Osteocyte (in vitro differentiated cells): ENCODE measurements around the gene KIF11. TPM values are rescaled to one million over a fixed set of nuclear protein-coding genes. Genes with fewer than 3 reads are reported as not detected.

Source experiments
- DNase-seq: peaks from one replicate; pipeline ENCODE4 v3.0.0; 2021; ENCODE audit warnings: mixed read lengths; ENCODE audit not compliant: unreplicated experiment; ENCODE audit errors: extremely low spot score
- H3K27ac Mint-ChIP-seq: one replicate; pipeline ENCODE4 v1.8.0; 2021; ENCODE audit warnings: mild to moderate bottlenecking, mixed read lengths; ENCODE audit not compliant: unreplicated experiment
- H3K27me3 Mint-ChIP-seq: one replicate; pipeline ENCODE4 v1.8.0; 2021; ENCODE audit warnings: mixed read lengths; ENCODE audit not compliant: unreplicated experiment
- H3K36me3 Mint-ChIP-seq: one replicate; pipeline ENCODE4 v1.8.0; 2021; ENCODE audit warnings: mixed read lengths; ENCODE audit not compliant: unreplicated experiment
- H3K4me1 Mint-ChIP-seq: one replicate; pipeline ENCODE4 v1.8.0; 2021; ENCODE audit warnings: mixed read lengths; ENCODE audit not compliant: unreplicated experiment
- H3K4me3 Mint-ChIP-seq: one replicate; pipeline ENCODE4 v1.8.0; 2021; ENCODE audit warnings: mild to moderate bottlenecking, moderate library complexity, mixed read lengths; ENCODE audit not compliant: unreplicated experiment
- H3K9me3 Mint-ChIP-seq: one replicate; pipeline ENCODE4 v1.8.0; 2021; ENCODE audit warnings: mixed read lengths; ENCODE audit not compliant: unreplicated experiment
- total RNA-seq: library from RNA; stranded (reverse); gene quantifications from 2 replicates; pipeline ENCODE4 v1.2.1, GENCODE V29; 2021
- TF ChIP-seq, protein P1 (sequence below): fragments of 200-600 bp; sonication (generic); IDR thresholded peaks from 2 replicates; pipeline ENCODE4 v1.5.0; 2021; ENCODE audit warnings: antibody characterized with exemption, mild to moderate bottlenecking, moderate library complexity

KIF11 gene
- total RNA-seq, 1 donor from 2014 or later, result 9.0 TPM

DNA sequence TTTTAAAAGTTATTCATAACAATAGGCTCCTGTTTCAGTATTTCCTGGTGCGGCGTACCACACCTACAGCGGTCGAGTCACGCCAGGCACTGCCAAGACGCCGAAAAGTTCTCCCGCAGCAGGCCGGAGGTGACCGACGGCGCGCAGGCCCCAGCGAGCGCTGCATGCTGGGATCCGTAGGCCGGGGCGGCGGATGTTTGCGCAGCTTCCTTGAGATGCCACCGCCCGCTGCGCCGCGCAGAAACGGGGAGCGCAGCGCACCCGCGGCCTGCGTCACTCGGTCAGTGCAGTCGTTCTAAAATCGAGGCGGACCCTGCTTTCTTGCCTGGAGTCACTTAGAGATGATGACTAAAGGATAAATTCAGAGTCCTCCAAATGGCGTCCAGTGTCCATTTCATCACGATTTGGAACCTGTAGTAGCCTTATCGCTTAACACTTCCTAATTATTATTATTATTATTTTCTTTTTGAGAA is 1.3 kb upstream of the KIF11 start:
- peak; percentile 93 for DNase-seq
- H3K27me3 Mint-ChIP-seq, result no peaks in the 10 kb centered on the region
- peak overlapping the region; percentile 88 for H3K4me3 Mint-ChIP-seq
- peaks cover 54% of the 10 kb centered on the region for H3K4me1 Mint-ChIP-seq
- H3K9me3 Mint-ChIP-seq, result no peaks in the 10 kb centered on the region
- TF ChIP-seq, protein P1, sequence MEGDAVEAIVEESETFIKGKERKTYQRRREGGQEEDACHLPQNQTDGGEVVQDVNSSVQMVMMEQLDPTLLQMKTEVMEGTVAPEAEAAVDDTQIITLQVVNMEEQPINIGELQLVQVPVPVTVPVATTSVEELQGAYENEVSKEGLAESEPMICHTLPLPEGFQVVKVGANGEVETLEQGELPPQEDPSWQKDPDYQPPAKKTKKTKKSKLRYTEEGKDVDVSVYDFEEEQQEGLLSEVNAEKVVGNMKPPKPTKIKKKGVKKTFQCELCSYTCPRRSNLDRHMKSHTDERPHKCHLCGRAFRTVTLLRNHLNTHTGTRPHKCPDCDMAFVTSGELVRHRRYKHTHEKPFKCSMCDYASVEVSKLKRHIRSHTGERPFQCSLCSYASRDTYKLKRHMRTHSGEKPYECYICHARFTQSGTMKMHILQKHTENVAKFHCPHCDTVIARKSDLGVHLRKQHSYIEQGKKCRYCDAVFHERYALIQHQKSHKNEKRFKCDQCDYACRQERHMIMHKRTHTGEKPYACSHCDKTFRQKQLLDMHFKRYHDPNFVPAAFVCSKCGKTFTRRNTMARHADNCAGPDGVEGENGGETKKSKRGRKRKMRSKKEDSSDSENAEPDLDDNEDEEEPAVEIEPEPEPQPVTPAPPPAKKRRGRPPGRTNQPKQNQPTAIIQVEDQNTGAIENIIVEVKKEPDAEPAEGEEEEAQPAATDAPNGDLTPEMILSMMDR, result no peak
- peak overlapping the region; percentile 97 for H3K27ac Mint-ChIP-seq
- no peaks in the 10 kb centered on the region for H3K36me3 Mint-ChIP-seq

DNA sequence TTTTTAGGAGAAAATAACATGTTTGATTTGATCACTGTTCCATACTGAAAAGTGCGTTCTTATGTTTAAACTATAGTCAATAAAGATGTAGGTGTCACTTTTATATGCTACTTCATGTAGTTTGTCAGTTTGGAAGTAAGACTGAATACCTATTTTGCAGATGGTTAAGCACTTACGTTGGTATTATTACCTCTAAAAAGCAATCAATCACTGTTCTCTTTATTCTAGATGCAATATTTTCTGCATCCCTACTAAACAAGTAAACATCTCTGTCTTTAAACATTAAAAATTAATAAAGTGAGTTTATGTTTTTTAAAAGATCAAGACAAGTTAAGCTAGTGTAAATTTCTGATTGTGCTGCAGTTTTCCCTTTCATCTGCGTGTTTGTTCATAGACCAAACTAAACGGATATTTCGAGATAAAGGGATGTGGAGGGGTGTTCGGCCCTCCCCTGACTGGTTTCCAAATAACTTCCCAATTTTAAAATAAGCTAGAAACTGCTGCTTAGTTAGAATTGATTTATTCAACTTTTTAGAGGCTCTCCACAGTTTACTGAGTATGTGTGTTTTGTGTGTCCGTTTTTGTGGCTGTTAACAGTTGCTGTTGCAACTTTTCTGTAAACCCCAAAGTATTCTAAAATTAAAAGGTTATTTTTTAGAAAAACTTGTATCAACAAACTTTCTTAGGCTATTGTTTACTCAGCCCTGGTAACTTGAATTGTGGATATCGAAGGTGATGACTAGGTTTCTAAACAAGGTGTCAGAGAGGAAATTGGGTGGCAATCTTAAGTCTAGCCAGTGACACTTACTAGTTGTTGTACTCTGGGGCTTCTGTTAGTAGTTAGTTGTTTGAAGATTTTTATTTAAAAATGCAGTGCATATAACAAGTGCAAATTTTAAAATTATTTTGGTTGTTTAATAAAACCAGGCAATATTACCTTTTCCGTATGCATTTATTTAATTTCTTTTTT is 974 bp downstream of the KIF11 start:
- DNase-seq, result no peak
- Mint-ChIP-seq H3K27ac (peak overlapping the region; percentile 97), H3K4me1 (peaks cover 59% of the 10 kb centered on the region), H3K9me3 (peaks cover 7% of the 10 kb centered on the region), H3K36me3 (no peaks in the 10 kb centered on the region), H3K4me3 (peak overlapping the region; percentile 88), H3K27me3 (no peaks in the 10 kb centered on the region)
- TF ChIP-seq, protein P1, result no peak

DNA sequence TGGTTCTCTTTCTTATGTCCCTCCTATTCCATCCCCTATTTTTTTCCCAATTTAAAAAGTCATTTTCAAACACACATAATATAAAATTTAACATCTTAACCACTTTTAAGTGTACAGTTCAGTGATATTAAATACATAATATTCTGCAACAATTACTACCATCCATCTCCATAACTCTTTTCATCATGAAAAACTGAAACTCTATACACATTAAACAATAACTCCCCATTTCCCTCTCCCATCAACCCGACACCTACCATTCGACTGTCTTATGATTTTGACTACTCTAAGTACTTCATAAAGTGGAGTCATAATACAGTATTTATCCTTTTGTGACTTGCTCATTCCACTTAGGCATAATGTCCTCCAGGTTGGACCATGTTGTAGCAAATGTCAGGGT is 2.6 kb downstream of the KIF11 start:
- H3K4me3 Mint-ChIP-seq, result peak overlapping the region; percentile 54
- H3K4me1 Mint-ChIP-seq, result peaks cover 58% of the 10 kb centered on the region
- H3K27me3 Mint-ChIP-seq, result no peaks in the 10 kb centered on the region
- H3K27ac Mint-ChIP-seq, result peak overlapping the region; percentile 80
- H3K9me3 Mint-ChIP-seq, result peaks cover 7% of the 10 kb centered on the region
- H3K36me3 Mint-ChIP-seq, result no peaks in the 10 kb centered on the region
- TF ChIP-seq, protein P1, result no peak
- DNase-seq, result no peak

DNA sequence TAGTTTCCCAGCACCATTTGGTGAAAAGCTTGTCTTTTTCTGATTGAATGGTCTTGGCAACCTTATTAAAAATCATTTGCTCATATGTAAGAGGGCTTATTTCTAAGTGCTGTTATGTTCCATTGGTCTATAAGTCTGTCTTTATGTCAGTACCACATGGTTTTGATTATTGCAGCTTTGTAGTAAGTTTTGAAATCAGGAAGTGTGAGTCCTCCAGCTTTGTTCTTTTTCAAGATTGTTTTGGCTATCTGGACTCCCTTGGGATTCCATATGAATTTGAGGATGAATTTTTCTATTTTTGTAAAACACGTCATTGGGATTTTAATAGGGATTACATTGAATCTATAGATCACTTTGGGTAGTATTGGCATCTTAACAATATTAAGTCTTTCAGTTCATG is 5.4 kb downstream of the KIF11 start:
- DNase-seq, result no peak
- peaks cover 15% of the 10 kb centered on the region for H3K9me3 Mint-ChIP-seq

DNA sequence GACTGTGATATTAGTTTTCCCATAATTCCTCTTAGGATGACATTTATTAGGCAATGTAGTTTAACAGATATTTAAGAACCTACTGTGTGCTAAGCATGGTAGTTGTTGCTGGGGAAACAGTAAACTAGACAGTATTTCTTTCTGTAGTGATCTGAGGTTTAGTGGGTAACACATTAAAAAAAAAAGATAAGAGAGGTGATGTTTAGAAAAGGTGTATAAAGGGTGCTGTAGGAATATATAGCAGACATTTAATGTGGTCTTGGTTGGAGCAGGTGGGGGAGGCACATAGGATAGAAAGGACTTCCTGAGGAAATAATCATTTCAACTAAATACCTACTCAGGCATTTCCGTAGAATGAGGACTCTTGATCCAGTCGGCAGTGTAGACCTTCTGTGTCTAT is 11.9 kb downstream of the KIF11 start:
- Mint-ChIP-seq H3K27ac (peak overlapping the region; percentile 68), H3K4me3 (no peak overlapping the region), H3K9me3 (peaks cover 8% of the 10 kb centered on the region), H3K27me3 (no peaks in the 10 kb centered on the region), H3K36me3 (peaks cover 7% of the 10 kb centered on the region), H3K4me1 (peaks cover 23% of the 10 kb centered on the region)
- DNase-seq, result no peak
- TF ChIP-seq, protein P1, result no peak

More for the DNA sequence above, 5.4 kb downstream of the KIF11 start:
- Mint-ChIP-seq H3K27me3 (no peaks in the 10 kb centered on the region), H3K4me3 (no peak overlapping the region), H3K27ac (peak overlapping the region; percentile 15), H3K4me1 (peaks cover 49% of the 10 kb centered on the region), H3K36me3 (peaks cover 7% of the 10 kb centered on the region)
- TF ChIP-seq, protein P1, result no peak
